SJSA1 (cell line): ENCODE measurements around the gene PRSS36. TPM values are rescaled to one million over a fixed set of nuclear protein-coding genes. Genes with fewer than 3 reads are reported as not detected.

Source experiments
- DNase-seq, 2 experiments: peaks; one replicate each; pipeline ENCODE4 v3.0.0-alpha.2; 2015 to 2020; ENCODE audit warnings: low spot score in 2 of 2, low read depth in 1 of 2
- H3K27ac ChIP-seq: fragments of 250-450 bp; sonication (Bioruptor Pico); 2 replicates; pipeline ENCODE4 v1.5.1; 2020; ENCODE audit warnings: mild to moderate bottlenecking, moderate library complexity
- H3K27me3 ChIP-seq: fragments of 250-450 bp; sonication (Bioruptor Pico); replicated peaks from 2 replicates; pipeline ENCODE4 v1.5.1; 2020; ENCODE audit warnings: mild to moderate bottlenecking, moderate library complexity
- H3K36me3 ChIP-seq: fragments of 250-450 bp; sonication (Bioruptor Pico); 2 replicates; pipeline ENCODE4 v1.5.1; 2020; ENCODE audit warnings: mild to moderate bottlenecking
- H3K4me1 ChIP-seq: fragments of 250-450 bp; sonication (Bioruptor Pico); replicated peaks from 2 replicates; pipeline ENCODE4 v1.6.1; 2021; ENCODE audit warnings: mild to moderate bottlenecking
- H3K4me3 ChIP-seq: fragments of 250-450 bp; sonication (Bioruptor Pico); 2 replicates; pipeline ENCODE4 v1.5.1; 2020; ENCODE audit warnings: mild to moderate bottlenecking
- H3K9me3 ChIP-seq: fragments of 250-450 bp; sonication (Bioruptor Pico); replicated peaks from 2 replicates; pipeline ENCODE4 v1.5.1; 2020; ENCODE audit warnings: mild to moderate bottlenecking
- total RNA-seq: library from RNA; depleted of rRNA; stranded (reverse); fragments of >200 nt; shearing (Covaris generic); gene quantifications from 2 replicates; pipeline ENCODE4 v1.2.3, GENCODE V29; 2014

Gene PRSS36
- total RNA-seq, 1 experiment from 2014 or later = 0.18 TPM

- Histone ChIP-seq H3K36me3 (peaks cover 32% of the 10 kb centered on the region), H3K9me3 (no peaks in the 10 kb centered on the region), H3K4me3 (no peak overlapping the region), H3K4me1 (no peaks in the 10 kb centered on the region), H3K27ac (no peak overlapping the region), H3K27me3 (no peaks in the 10 kb centered on the region)
- no peak for DNase-seq
Measured at GRCh38 chr16:31131841-31132271, 18.0 kb downstream of the PRSS36 start.

DNA sequence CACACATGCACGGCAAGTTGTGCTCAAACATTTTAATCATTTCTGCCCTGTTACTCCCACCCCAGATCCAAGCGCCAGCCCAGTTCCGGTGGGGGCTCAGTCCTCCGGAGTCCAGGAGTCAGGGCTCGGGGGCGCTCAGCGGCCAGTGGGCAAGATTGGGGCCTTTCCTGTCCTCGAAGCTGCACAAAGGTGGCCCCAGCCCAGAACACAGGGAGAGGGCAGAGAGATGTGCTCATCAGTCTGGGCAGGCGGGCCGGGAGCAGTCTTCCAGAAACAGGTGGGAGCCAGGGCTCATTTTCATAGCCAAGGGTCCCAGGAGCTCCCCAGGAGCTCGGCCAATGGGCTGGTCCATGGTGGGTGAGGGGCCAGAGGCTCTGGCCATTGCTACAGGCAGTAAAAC is 18.4 kb downstream of the PRSS36 start:
- no peaks in the 10 kb centered on the region for H3K4me1 ChIP-seq
- no peaks in the 10 kb centered on the region for H3K9me3 ChIP-seq
- no peak overlapping the region for H3K4me3 ChIP-seq
- no peak for DNase-seq
- no peaks in the 10 kb centered on the region for H3K27me3 ChIP-seq
- H3K27ac ChIP-seq = no peak overlapping the region
- H3K36me3 ChIP-seq = peaks cover 32% of the 10 kb centered on the region

DNA sequence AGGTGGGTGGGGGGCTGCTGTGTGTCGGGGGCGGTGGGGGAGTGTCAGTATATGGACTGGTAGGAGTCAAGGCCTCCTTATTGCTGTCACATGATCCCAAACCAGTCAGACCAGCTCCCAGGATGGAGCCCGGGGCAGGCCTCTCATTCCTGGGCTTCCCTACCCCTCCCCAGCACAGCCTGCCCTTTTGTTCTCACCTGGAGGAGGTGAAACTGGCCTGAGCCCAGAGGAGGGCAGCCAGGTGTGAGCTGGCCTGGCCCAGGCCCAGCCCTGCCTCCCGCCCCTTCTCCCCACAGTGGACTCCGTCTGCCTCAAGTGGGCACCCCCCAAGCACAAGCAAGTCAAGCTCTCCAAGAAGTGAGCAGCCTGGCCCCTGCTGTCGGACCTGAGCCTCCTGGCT is 19.0 kb downstream of the PRSS36 start:
- H3K4me3 ChIP-seq = no peak overlapping the region
- H3K36me3 ChIP-seq = peaks cover 32% of the 10 kb centered on the region
- DNase-seq = no peak
- no peaks in the 10 kb centered on the region for H3K27me3 ChIP-seq
- no peaks in the 10 kb centered on the region for H3K4me1 ChIP-seq
- H3K27ac ChIP-seq = no peak overlapping the region
- no peaks in the 10 kb centered on the region for H3K9me3 ChIP-seq

DNA sequence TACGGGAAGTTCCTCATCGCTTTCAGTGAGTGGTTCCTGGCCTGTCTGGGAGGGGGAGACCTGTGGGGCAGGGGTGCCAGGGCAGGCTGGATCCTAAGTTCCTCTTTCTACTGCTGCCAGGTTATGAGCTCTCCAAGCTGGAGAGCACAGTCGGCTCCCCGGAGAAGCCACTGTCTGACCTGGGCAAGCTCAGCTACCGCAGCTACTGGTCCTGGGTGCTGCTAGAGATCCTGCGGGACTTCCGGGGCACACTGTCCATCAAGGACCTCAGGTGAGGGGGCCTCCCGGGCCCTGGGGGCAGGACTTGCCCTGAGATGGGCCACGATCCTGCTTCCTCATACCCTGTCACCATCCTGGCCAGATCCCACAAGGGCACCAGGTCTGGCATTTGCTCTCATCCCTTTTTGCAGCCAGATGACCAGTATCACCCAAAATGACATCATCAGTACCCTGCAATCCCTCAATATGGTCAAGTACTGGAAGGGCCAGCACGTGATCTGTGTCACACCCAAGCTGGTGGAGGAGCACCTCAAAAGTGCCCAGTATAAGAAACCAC is 19.5 kb downstream of the PRSS36 start:
- H3K36me3 ChIP-seq = peaks cover 32% of the 10 kb centered on the region
- DNase-seq = no peak
- H3K4me1 ChIP-seq = no peaks in the 10 kb centered on the region
- no peak overlapping the region for H3K4me3 ChIP-seq
- H3K9me3 ChIP-seq = no peaks in the 10 kb centered on the region
- H3K27ac ChIP-seq = no peak overlapping the region
- no peaks in the 10 kb centered on the region for H3K27me3 ChIP-seq

GRCh38 chr16:31129568-31130335 is 20.1 kb downstream of the PRSS36 start:
- no peaks in the 10 kb centered on the region for H3K4me1 ChIP-seq
- H3K36me3 ChIP-seq = peaks cover 32% of the 10 kb centered on the region
- no peaks in the 10 kb centered on the region for H3K9me3 ChIP-seq
- no peak overlapping the region for H3K27ac ChIP-seq
- DNase-seq = no peak
- H3K27me3 ChIP-seq = no peaks in the 10 kb centered on the region
- no peak overlapping the region for H3K4me3 ChIP-seq

- Histone ChIP-seq H3K4me3 (no peak overlapping the region), H3K36me3 (peaks cover 34% of the 10 kb centered on the region), H3K4me1 (no peaks in the 10 kb centered on the region), H3K9me3 (no peaks in the 10 kb centered on the region), H3K27me3 (no peaks in the 10 kb centered on the region), H3K27ac (no peak overlapping the region)
- no peak for DNase-seq
Measured at GRCh38 chr16:31128711-31129567, 20.9 kb downstream of the PRSS36 start.

- H3K4me3 ChIP-seq = no peak overlapping the region
- no peak for DNase-seq
- peaks cover 47% of the 10 kb centered on the region for H3K36me3 ChIP-seq
- H3K9me3 ChIP-seq = no peaks in the 10 kb centered on the region
- no peaks in the 10 kb centered on the region for H3K4me1 ChIP-seq
- no peak overlapping the region for H3K27ac ChIP-seq
- no peaks in the 10 kb centered on the region for H3K27me3 ChIP-seq
Measured at GRCh38 chr16:31127182-31127581, 22.7 kb downstream of the PRSS36 start.

GRCh38 chr16:31125844-31126243 is 24.0 kb downstream of the PRSS36 start:
- Histone ChIP-seq H3K9me3 (no peaks in the 10 kb centered on the region), H3K27ac (no peak overlapping the region), H3K4me1 (no peaks in the 10 kb centered on the region), H3K4me3 (no peak overlapping the region), H3K36me3 (peaks cover 51% of the 10 kb centered on the region), H3K27me3 (no peaks in the 10 kb centered on the region)
- DNase-seq = no peak

DNA sequence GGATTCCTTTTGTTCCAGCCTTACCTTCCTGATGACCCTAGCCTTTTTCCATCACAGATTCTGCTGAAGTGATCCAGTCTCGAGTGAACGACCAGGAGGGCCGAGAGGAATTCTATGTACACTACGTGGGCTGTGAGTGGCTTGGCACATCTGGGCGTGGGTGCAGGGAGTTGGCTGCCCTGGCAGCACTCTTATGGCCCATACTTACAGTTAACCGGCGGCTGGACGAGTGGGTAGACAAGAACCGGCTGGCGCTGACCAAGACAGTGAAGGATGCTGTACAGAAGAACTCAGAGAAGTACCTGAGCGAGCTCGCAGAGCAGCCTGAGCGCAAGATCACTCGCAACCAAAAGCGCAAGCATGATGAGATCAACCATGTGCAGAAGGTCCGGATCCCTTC is 29.7 kb downstream of the PRSS36 start:
- Histone ChIP-seq H3K9me3 (no peaks in the 10 kb centered on the region), H3K4me3 (no peak overlapping the region), H3K27me3 (no peaks in the 10 kb centered on the region), H3K4me1 (peaks cover 10% of the 10 kb centered on the region), H3K27ac (no peak overlapping the region), H3K36me3 (peaks cover 51% of the 10 kb centered on the region)
- DNase-seq = no peak

DNA sequence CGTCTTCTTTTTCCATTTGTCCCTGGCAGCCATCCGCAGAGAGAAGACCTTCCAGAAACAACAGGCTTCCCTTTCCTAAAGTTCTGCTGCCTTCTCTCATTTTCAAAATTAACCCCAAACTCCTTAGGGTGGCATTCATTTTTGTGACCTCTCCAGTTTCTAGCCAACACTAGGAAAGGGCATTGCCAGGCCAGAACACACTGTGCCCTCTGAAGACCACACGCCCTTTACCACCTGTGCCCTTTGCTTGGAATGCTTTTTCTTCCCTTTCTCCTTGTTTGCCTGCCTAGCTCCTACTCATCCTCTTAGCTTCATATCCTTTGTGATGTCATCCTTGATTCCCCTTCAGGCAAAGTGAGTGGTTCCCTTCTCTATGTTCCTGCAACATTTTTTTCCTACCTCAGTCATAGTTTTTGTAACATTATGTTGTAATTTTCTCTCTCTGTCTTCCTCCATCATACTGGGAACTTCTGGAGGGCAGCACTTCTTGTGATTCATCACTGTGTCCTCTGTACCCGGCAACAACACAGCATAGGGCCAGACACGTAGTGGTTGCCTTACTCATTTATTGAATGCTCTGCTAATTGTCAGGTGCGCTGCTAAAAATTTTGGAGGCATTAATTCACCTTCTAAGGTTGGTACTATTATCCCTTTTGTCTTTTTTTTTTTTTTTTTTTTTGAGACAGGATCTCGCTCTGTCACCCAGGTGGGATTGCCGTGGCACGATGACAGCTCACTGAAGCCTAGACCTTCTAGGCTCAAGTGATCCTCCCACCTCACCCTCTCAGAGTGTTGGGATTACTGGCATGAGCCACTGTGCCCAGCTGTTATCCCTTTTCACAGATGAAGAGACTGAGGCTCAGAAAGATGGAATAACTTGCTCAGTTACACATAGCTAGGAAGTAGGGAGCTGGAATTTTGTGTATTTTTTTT is 31.4 kb downstream of the PRSS36 start:
- no peak for DNase-seq
- H3K9me3 ChIP-seq = no peaks in the 10 kb centered on the region
- H3K4me3 ChIP-seq = peak overlapping the region; percentile 84
- no peaks in the 10 kb centered on the region for H3K27me3 ChIP-seq
- peak overlapping the region; percentile 36 for H3K27ac ChIP-seq
- peaks cover 45% of the 10 kb centered on the region for H3K36me3 ChIP-seq
- peaks cover 10% of the 10 kb centered on the region for H3K4me1 ChIP-seq

DNA sequence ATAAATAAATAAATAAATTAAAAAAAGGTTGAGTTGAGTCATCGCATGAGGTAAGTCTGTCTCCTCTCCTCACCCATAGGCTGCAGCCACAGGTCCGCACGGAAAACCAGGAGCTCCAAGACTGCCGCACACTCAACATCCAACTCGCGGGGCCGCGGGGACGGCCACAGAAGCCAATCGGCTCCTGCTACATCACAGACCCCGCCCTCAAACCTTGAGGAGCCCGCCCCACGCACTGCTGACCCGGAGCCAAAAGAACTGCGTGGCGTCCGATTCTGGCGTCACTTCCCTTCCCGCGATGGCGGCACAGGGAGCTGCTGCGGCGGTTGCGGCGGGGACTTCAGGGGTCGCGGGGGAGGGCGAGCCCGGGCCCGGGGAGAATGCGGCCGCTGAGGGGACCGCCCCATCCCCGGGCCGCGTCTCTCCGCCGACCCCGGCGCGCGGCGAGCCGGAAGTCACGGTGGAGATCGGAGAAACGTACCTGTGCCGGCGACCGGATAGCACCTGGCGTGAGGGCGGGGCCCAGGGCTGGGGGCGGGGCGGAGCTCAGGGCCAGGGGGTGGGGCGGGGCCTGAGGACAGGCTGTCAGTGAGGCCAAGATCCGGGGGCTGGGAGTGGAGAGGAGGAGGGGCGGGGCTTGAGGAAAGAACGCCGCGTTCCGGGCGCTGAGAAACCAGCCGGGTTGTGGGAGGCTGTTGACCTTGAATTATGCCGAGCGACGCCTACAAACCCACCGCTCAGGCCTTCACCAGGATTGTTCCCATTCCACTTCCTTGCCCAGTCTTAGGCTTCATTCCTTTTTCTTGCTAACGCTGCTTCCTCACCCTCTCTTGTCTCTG is 32.3 kb downstream of the PRSS36 start, which contains the start of gene KAT8:
KAT8 (plus strand) TSS at position 281 of the 839 bp plus-strand sequence; CDS start at position 299, 18 bp downstream.
- DNase-seq = peak; percentile 97 to 99
- Histone ChIP-seq H3K27ac (peak within 1 kb of the TSS; percentile 78), H3K4me3 (peak within 1 kb of the TSS; percentile 84), H3K4me1 (peaks cover 10% of the 10 kb centered on the region), H3K27me3 (no peaks in the 10 kb centered on the region), H3K9me3 (no peaks in the 10 kb centered on the region), H3K36me3 (peaks cover 45% of the 10 kb centered on the region)

DNA sequence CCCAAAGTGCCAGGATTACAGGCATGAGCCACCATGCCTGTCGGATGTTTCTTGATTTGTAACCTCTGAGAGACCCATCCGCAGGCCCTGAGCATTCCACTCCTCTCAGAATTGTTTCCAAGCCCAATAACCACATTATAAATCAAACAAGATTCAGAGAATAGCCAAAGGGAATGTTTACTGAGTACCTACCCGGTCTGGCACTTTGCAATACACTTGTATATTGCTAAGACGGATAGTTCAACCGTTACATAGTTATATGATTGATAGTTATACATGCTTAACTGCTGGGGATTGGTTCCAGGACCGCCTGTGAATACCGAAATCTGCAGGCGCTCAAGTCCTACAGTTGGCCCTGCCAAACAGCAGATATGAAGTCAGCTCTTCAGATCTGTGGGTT is 35.4 kb downstream of the PRSS36 start:
- Histone ChIP-seq H3K9me3 (no peaks in the 10 kb centered on the region), H3K4me1 (peaks cover 10% of the 10 kb centered on the region), H3K4me3 (no peak overlapping the region), H3K27ac (no peak overlapping the region), H3K27me3 (no peaks in the 10 kb centered on the region), H3K36me3 (peaks cover 47% of the 10 kb centered on the region)
- DNase-seq = no peak
